Panc1 (cell line): ENCODE results near the gene SLC2A14. TPM values are rescaled to one million over a fixed set of nuclear protein-coding genes. Genes with fewer than 3 reads are reported as not detected.
"Not testable (repeated sequence)": the region's sequence is repeated elsewhere in the genome, so short reads cannot be mapped to it uniquely, and the experiment has no call there.

Experiments
- ATAC-seq: fragments of 200-7000 bp; cut with Tn5 transposase; 2 replicates; pipeline ENCODE4 v1.9.1; 2020; ENCODE audit warnings: mild to moderate bottlenecking, moderate library complexity
- BruUV-seq: library from RNA; stranded (reverse); fragments of 400-500 nt; replicated peaks from 2 replicates; lab custom pipeline; 2021; lab: Mats Ljungman, UMichigan
- CTCF ChIA-PET: fragments of 300-600 bp; sonication (Branson Sonifier 250); formaldehyde crosslinking; loops from one replicate; lab custom pipeline; 2022; ENCODE audit warnings: antibody characterized with exemption; lab: Charles Lee
- POLR2A ChIA-PET: fragments of 300-600 bp; sonication (Branson Sonifier 250); formaldehyde crosslinking; loops from one replicate; lab custom pipeline; 2022; ENCODE audit warnings: antibody characterized with exemption; lab: Charles Lee
- DNase-seq: peaks from one replicate; pipeline ENCODE4 v3.0.0-alpha.2; 2010; ENCODE audit warnings: low read depth, low spot score
- H3K27ac ChIP-seq: 2 replicates; pipeline ENCODE4 v1.5.1; 2011; ENCODE audit warnings: mild to moderate bottlenecking, low read length, inconsistent platforms
- H3K27me3 ChIP-seq: fragments of 200-500 bp; sonication (Bioruptor generic); 2 replicates; pipeline ENCODE4 v1.6.0; 2014; ENCODE audit warnings: low read length, inconsistent platforms; ENCODE audit not compliant: control insufficient read depth, insufficient read depth
- H3K36me3 ChIP-seq: fragments of 200-500 bp; sonication (Bioruptor generic); 2 replicates; pipeline ENCODE4 v1.5.1; 2014; ENCODE audit warnings: inconsistent platforms, mild to moderate bottlenecking, low read length, moderate library complexity; ENCODE audit not compliant: control insufficient read depth, insufficient read depth
- H3K4me1 ChIP-seq: 2 replicates; pipeline ENCODE4 v1.5.1; 2011; ENCODE audit warnings: inconsistent platforms, mild to moderate bottlenecking, low read length, moderate library complexity; ENCODE audit not compliant: control insufficient read depth, insufficient read depth
- H3K4me3 ChIP-seq, 2 experiments: 2 replicates each; pipeline ENCODE4 v1.5.1; 2011 to 2012; ENCODE audit warnings: low read depth in 2 of 2, low read length in 2 of 2, mild to moderate bottlenecking in 2 of 2, inconsistent platforms in 1 of 2, moderate library complexity in 1 of 2
- H3K9me3 ChIP-seq: fragments of 200-500 bp; sonication (Bioruptor generic); 2 replicates; pipeline ENCODE4 v1.5.1; 2014; ENCODE audit warnings: low read depth, mild to moderate bottlenecking, inconsistent platforms, low read length, moderate library complexity; ENCODE audit not compliant: control insufficient read depth, insufficient read depth
- CTCF ChIP-seq: fragments of 450-650 bp; IDR thresholded peaks from 2 replicates; pipeline ENCODE4 v1.5.1; 2017; ENCODE audit warnings: mild to moderate bottlenecking
- REST ChIP-seq, 2 experiments: IDR thresholded peaks; 2 replicates each; pipeline ENCODE4 v1.6.1; 2011 to 2012; ENCODE audit warnings: low read depth in 2 of 2, control low read depth in 1 of 2, low read length in 1 of 2, mild to moderate bottlenecking in 1 of 2, moderate library complexity in 1 of 2; ENCODE audit not compliant: insufficient read depth in 1 of 2
- SIN3A ChIP-seq: IDR thresholded peaks from 2 replicates; pipeline ENCODE4 v1.6.1; 2012; ENCODE audit warnings: low read depth, mild to moderate bottlenecking, low read length, moderate library complexity, borderline replicate concordance; ENCODE audit not compliant: insufficient read depth
- TCF7L2 ChIP-seq: IDR thresholded peaks from 2 replicates; pipeline ENCODE4 v1.6.1; 2011; ENCODE audit warnings: mild to moderate bottlenecking, low read depth, low read length, inconsistent platforms
- in situ Hi-C: cut with HindIII; loops from 2 replicates; pipeline ENCODE4 v1.10.0; 2016; ENCODE audit warnings: low sequenced_read_pairs, low pct_unique_long_range_greater_than_20kb
- intact Hi-C: fragments of 100-400 bp; cut with micrococcal nuclease; formaldehyde crosslinking; loops from one replicate; pipeline ENCODE4 v1.10.0; 2022; ENCODE audit not compliant: unreplicated experiment
- total RNA-seq: library from RNA; stranded (reverse); gene quantifications from one replicate; pipeline ENCODE4 v1.2.1, GENCODE V29; 2021; ENCODE audit not compliant: unreplicated experiment

The SLC2A14 gene
- total RNA-seq, 1 experiment from 2014 or later = not detected

GRCh38 chr12:7832059-7832696, 40.5 kb downstream of the SLC2A14 start:
- DNase-seq = peak; percentile 4
- Histone ChIP-seq H3K4me1 (no peaks in the 10 kb centered on the region), H3K4me3 (no peak overlapping the region), H3K27me3 (no peaks in the 10 kb centered on the region), H3K9me3 (no peaks in the 10 kb centered on the region), H3K36me3 (no peaks in the 10 kb centered on the region), H3K27ac (no peak overlapping the region)
- ATAC-seq = peak; percentile 82
- intact Hi-C loops = no loop called here
- TF ChIP-seq TCF7L2 = no peak
- TF ChIP-seq REST (IDR thresholded peaks at IDR 0.05; ENCODE audit: insufficient read depth in 1 of 2, low read depth in 2 of 2, low read length in 1 of 2) = no peak
- no peak for TF ChIP-seq SIN3A
- TF ChIP-seq CTCF = peak; percentile 70
- ChIA-PET CTCF (interaction anchor here (0.5 kb wide), 1 partner anchor 10 kb away, joined by 7 read pairs; no protein-coding TSS in a partner anchor), POLR2A (no interaction called here)
- in situ Hi-C loops = no loop called here
- BruUV-seq = no TSS peak

- ATAC-seq, H3K27ac ChIP-seq, in situ Hi-C loops, DNase-seq, H3K4me1 ChIP-seq, POLR2A ChIA-PET, H3K4me3 ChIP-seq, H3K27me3 ChIP-seq, CTCF ChIA-PET, H3K9me3 ChIP-seq, intact Hi-C loops, BruUV-seq, H3K36me3 ChIP-seq: not testable (repeated sequence)
These were observed 43.0 kb downstream of the SLC2A14 start for GRCh38 chr12:7829737-7830136.

GRCh38 chr12:7825754-7826153, 47.0 kb downstream of the SLC2A14 start:
- H3K27ac ChIP-seq, CTCF ChIA-PET, H3K4me3 ChIP-seq, H3K4me1 ChIP-seq, intact Hi-C loops, DNase-seq, ATAC-seq, H3K27me3 ChIP-seq, H3K36me3 ChIP-seq, in situ Hi-C loops, H3K9me3 ChIP-seq, BruUV-seq: not testable (repeated sequence)
- POLR2A ChIA-PET = interaction anchor here (0.7 kb wide), 1 partner anchor 135 kb away, joined by 11 read pairs; no protein-coding TSS in a partner anchor
